Liver (tissue), 9 donors: ENCODE results near the gene FSTL1. TPM values are rescaled to one million over a fixed set of nuclear protein-coding genes. Genes with fewer than 3 reads are reported as not detected.

Experiments used
- DNase-seq: peaks from one replicate; pipeline ENCODE4 v3.0.0-alpha.2; 2017; ENCODE audit warnings: low spot score
- H3K27ac ChIP-seq, 2 donors: one replicate each; pipeline ENCODE4 v1.7.0; 2013; ENCODE audit warnings: inconsistent platforms in 2 of 2, low read length in 2 of 2, control low read depth in 1 of 2, low read depth in 1 of 2, mild to moderate bottlenecking in 1 of 2
- H3K27me3 ChIP-seq, 4 donors: one replicate each; pipeline versions ENCODE4 v1.6.1 to v1.7.0; 2013; ENCODE audit warnings: low read length in 3 of 4, inconsistent platforms in 1 of 4, mild to moderate bottlenecking in 1 of 4, moderate library complexity in 1 of 4; ENCODE audit not compliant: control insufficient read depth in 4 of 4, insufficient read depth in 4 of 4
- H3K36me3 ChIP-seq, 4 donors: one replicate each; pipeline versions ENCODE4 v1.6.1 to v1.7.0; 2013; ENCODE audit warnings: low read length in 3 of 4, mild to moderate bottlenecking in 3 of 4, low read depth in 1 of 4, moderate library complexity in 1 of 4; ENCODE audit not compliant: control insufficient read depth in 4 of 4, insufficient read depth in 3 of 4
- H3K4me1 ChIP-seq, 4 donors: one replicate each; pipeline versions ENCODE4 v1.6.1 to v1.7.0; 2013; ENCODE audit warnings: low read length in 3 of 4, mild to moderate bottlenecking in 3 of 4, moderate library complexity in 1 of 4; ENCODE audit not compliant: control insufficient read depth in 4 of 4, insufficient read depth in 4 of 4
- H3K4me3 ChIP-seq, 3 donors: one replicate each; pipeline versions ENCODE4 v1.6.1 to v1.7.0; 2013; ENCODE audit warnings: low read length in 3 of 3, control low read depth in 1 of 3, low read depth in 1 of 3, mild to moderate bottlenecking in 1 of 3
- H3K9ac ChIP-seq, 2 donors: one replicate each; pipeline ENCODE4 v1.7.0; 2013; ENCODE audit warnings: low read length in 2 of 2, mild to moderate bottlenecking in 2 of 2, moderate library complexity in 2 of 2, control low read depth in 1 of 2, low read depth in 1 of 2
- H3K9me3 ChIP-seq, 4 donors: one replicate each; pipeline versions ENCODE4 v1.6.1 to v1.7.0; 2013; ENCODE audit warnings: low read length in 3 of 4; ENCODE audit not compliant: control insufficient read depth in 4 of 4
- ATF3 ChIP-seq: IDR thresholded peaks from 2 replicates; pipeline ENCODE4 v1.6.1; 2016; ENCODE audit warnings: antibody characterized with exemption
- CTCF ChIP-seq: fragments of 150-350 bp; IDR thresholded peaks from 2 replicates; pipeline ENCODE4 v1.5.1; 2017; ENCODE audit warnings: improper control_type of control experiment, low read depth, low read length; ENCODE audit not compliant: missing input control
- EGR1 ChIP-seq, 2 donors: IDR thresholded peaks; 2 replicates each; pipeline ENCODE4 v1.6.1; 2016 to 2018; ENCODE audit warnings: antibody characterized with exemption in 2 of 2, low read depth in 2 of 2
- FOXA1 ChIP-seq: IDR thresholded peaks from 2 replicates; pipeline ENCODE4 v1.6.1; 2016; ENCODE audit warnings: antibody characterized with exemption
- GABPA ChIP-seq, 2 donors: IDR thresholded peaks in 1 of 2; conservative IDR thresholded peaks in 1 of 2; 2 replicates each; pipeline ENCODE4 v1.6.1; 2016; ENCODE audit warnings: antibody characterized with exemption in 2 of 2, mild to moderate bottlenecking in 1 of 2, moderate library complexity in 1 of 2
- HNF4A ChIP-seq, 2 donors: conservative IDR thresholded peaks; 2 replicates each; pipeline ENCODE4 v1.6.1; 2016; ENCODE audit warnings: antibody characterized with exemption in 2 of 2, mild to moderate bottlenecking in 2 of 2
- HNF4G ChIP-seq: IDR thresholded peaks from 2 replicates; pipeline ENCODE4 v1.6.1; 2016; ENCODE audit warnings: antibody characterized with exemption
- JUND ChIP-seq, 2 donors: IDR thresholded peaks; 2 replicates each; pipeline ENCODE4 v1.6.1; 2016; ENCODE audit warnings: antibody characterized with exemption in 2 of 2
- MAX ChIP-seq: IDR thresholded peaks from 2 replicates; pipeline ENCODE4 v1.6.1; 2016; ENCODE audit warnings: antibody characterized with exemption
- REST ChIP-seq: IDR thresholded peaks from 2 replicates; pipeline ENCODE4 v1.6.1; 2016; ENCODE audit warnings: antibody characterized with exemption, mild to moderate bottlenecking
- RXRA ChIP-seq, 2 donors: IDR thresholded peaks; 2 replicates each; pipeline ENCODE4 v1.6.1; 2017 to 2018; ENCODE audit warnings: antibody characterized with exemption in 2 of 2, mild to moderate bottlenecking in 1 of 2
- SP1 ChIP-seq: IDR thresholded peaks from 2 replicates; pipeline ENCODE4 v1.6.1; 2018; ENCODE audit warnings: antibody characterized with exemption, mild to moderate bottlenecking
- TAF1 ChIP-seq: conservative IDR thresholded peaks from 2 replicates; pipeline ENCODE4 v1.6.1; 2016; ENCODE audit warnings: antibody characterized with exemption, mild to moderate bottlenecking
- YY1 ChIP-seq: IDR thresholded peaks from 2 replicates; pipeline ENCODE4 v1.6.1; 2016; ENCODE audit warnings: antibody characterized with exemption, mild to moderate bottlenecking
- ZBTB33 ChIP-seq: IDR thresholded peaks from 2 replicates; pipeline ENCODE4 v1.6.1; 2016; ENCODE audit warnings: antibody characterized with exemption
- WGBS: extraction: QIAGEN DNeasy Blood & Tissue Kit; methylation state at CpG from one replicate; pipeline ENCODE4 v1.1.7; 2013; 5-methylcytosine and 5-hydroxymethylcytosine counted together
- polyA plus RNA-seq, 2 donors: library from polyadenylated mRNA; stranded (reverse) in 1 of 2; unstranded in 1 of 2; fragments of 200-250 nt in 1 of 2; fragments of >200 nt in 1 of 2; fragmentation: Nextera tagmentation in 1 of 2; extraction: Ambion mirVana in 1 of 2; gene quantifications; one replicate each; pipeline versions ENCODE4 v1.2.1 to v1.2.3, GENCODE V29; 2013 to 2015
- total RNA-seq, 2 donors: library from RNA; depleted of rRNA; stranded (reverse); fragments of >200 nt; gene quantifications; one replicate each; pipeline ENCODE4 v1.2.3, GENCODE V29; 2014
- donor health status: healthy.
- donor health status: healthy.
- donor health status: healthy.
- donor health status: healthy.
- donor health status: healthy.

Gene FSTL1
- total and polyA plus RNA-seq, 4 donors, result 9.6 to 67.5 (median 24.6) TPM

GRCh38 chr3:120350401-120350941, 100.3 kb downstream of the FSTL1 start (continued):
- TF ChIP-seq YY1 (peak; percentile 66), MAX (no peak), ATF3 (no peak), HNF4G (no peak), HNF4A (conservative IDR thresholded peaks at IDR 0.05) (peak; percentile 5 to 25)

GRCh38 chr3:120349855-120350125, 101.0 kb downstream of the FSTL1 start:
- 3% methylated on average over 6 of the region's 6 CpGs for WGBS
- H3K27ac ChIP-seq, result peak overlapping the region; percentile 85 to 86
- no peaks in the 10 kb centered on the region for H3K36me3 ChIP-seq
- peak overlapping the region; percentile 63 to 89 (median 75) for H3K4me3 ChIP-seq
- peaks cover 5 to 23% (median 14%) of the 10 kb centered on the region in 4 donors for H3K4me1 ChIP-seq
- TF ChIP-seq HNF4A (conservative IDR thresholded peaks at IDR 0.05), result peak in 1 of 2 donors; percentile 20
- no peak for TF ChIP-seq EGR1 (IDR thresholded peaks at IDR 0.05; ENCODE audit: low read depth in 2 of 2)
- TF ChIP-seq MAX, result no peak
- no peaks in the 10 kb centered on the region for H3K9me3 ChIP-seq
- H3K27me3 ChIP-seq, result no peaks in the 10 kb centered on the region
- no peak for DNase-seq
- peak overlapping the region; percentile 37 to 72 for H3K9ac ChIP-seq

- TF ChIP-seq HNF4G, result no peak
- TF ChIP-seq SP1, result peak; percentile 21
- no peak for TF ChIP-seq MAX
- no peak for TF ChIP-seq EGR1 (IDR thresholded peaks at IDR 0.05; ENCODE audit: low read depth in 2 of 2)
- TF ChIP-seq JUND (IDR thresholded peaks at IDR 0.05), result no peak
- TF ChIP-seq REST, result peak; percentile 26
- TF ChIP-seq ATF3, result no peak
- no peak for TF ChIP-seq RXRA (IDR thresholded peaks at IDR 0.05)
- no peak for TF ChIP-seq HNF4A (conservative IDR thresholded peaks at IDR 0.05)
- TF ChIP-seq CTCF, result no peak
- no peak for TF ChIP-seq ZBTB33
- TF ChIP-seq TAF1, result peak; percentile 19
- peak in 1 of 2 donors; percentile 82 for TF ChIP-seq GABPA (IDR thresholded peaks at IDR 0.05 in 1 of 2, conservative IDR thresholded peaks at IDR 0.05 in 1 of 2)
- TF ChIP-seq FOXA1, result peak; percentile 5
- peak within 1 kb of the TSS; percentile 63 to 89 (median 75) for H3K4me3 ChIP-seq
- no peaks in the 10 kb centered on the region for H3K36me3 ChIP-seq
- H3K9me3 ChIP-seq, result no peaks in the 10 kb centered on the region
- peak within 1 kb of the TSS; percentile 85 to 86 for H3K27ac ChIP-seq
- peak; percentile 86 for DNase-seq
- H3K9ac ChIP-seq, result peak within 1 kb of the TSS; percentile 37 to 80
- H3K4me1 ChIP-seq, result peaks cover 5 to 23% (median 14%) of the 10 kb centered on the region in 4 donors
- no peaks in the 10 kb centered on the region for H3K27me3 ChIP-seq
- WGBS, result under 1% methylated on average over 95 of the region's 95 CpGs
These were observed 101.6 kb downstream of the FSTL1 start, which contains the start of gene LRRC58 for GRCh38 chr3:120348991-120349854. TSS of gene LRRC58 (minus strand) at chr3:120349354. CDS start at chr3:120349243, 111 bp downstream.
